ENCODE data around the gene HAPLN1. TPM values are rescaled to one million over a fixed set of nuclear protein-coding genes. Genes with fewer than 3 reads are reported as not detected.

The HAPLN1 gene
- total and polyA plus RNA-seq, 2 of the 4 experiments (the other 2 are of a cell fraction) = under 0.01 to 0.07 TPM

GRCh38 chr5:83665631-83666030 is 55.0 kb downstream of the HAPLN1 start:
- Histone ChIP-seq H3K79me1 (ENCODE audit: low read depth in 1 of 2, low read length in 2 of 2) (no peaks in the 10 kb centered on the region), H2AK5ac (ENCODE audit: low read depth, low read length) (no peak overlapping the region), H3K4me3 (ENCODE audit: insufficient read depth, low read depth, low read length) (no peak overlapping the region), H3K4me2 (ENCODE audit: low read depth, low read length) (no peak overlapping the region), H4K20me1 (ENCODE audit: insufficient read depth, low read length) (no peaks in the 10 kb centered on the region), H3K27me3 (ENCODE audit: control insufficient read depth, insufficient read depth, low read length) (peaks cover 2% of the 10 kb centered on the region), H3K56ac (ENCODE audit: extremely low read depth, insufficient read depth, low read length) (no peak overlapping the region), H2AK9ac (replicated peaks; ENCODE audit: low read depth, low read length, poor library complexity) (no peak overlapping the region), H3K27ac (ENCODE audit: insufficient read depth, low read length) (no peak overlapping the region), H3K9ac (ENCODE audit: low read depth, low read length) (no peak overlapping the region), H3K4ac (ENCODE audit: low read depth, low read length) (no peak overlapping the region), H4K5ac (ENCODE audit: low read depth, low read length) (no peak overlapping the region), H2AFZ (replicated peaks; ENCODE audit: low read length, poor library complexity) (no peak overlapping the region), H3K23ac (ENCODE audit: low read depth, low read length) (no peak overlapping the region), H3K9me3 (ENCODE audit: control insufficient read depth, insufficient read depth, low read length) (no peaks in the 10 kb centered on the region), H2BK120ac (ENCODE audit: low read depth, low read length) (no peak overlapping the region), H2BK20ac (ENCODE audit: low read depth, low read length) (no peak overlapping the region), H2BK5ac (ENCODE audit: low read depth, low read length, poor library complexity, severe bottlenecking) (no peak overlapping the region), H3K14ac (replicated peaks; ENCODE audit: low read depth, low read length) (no peak overlapping the region), H3K18ac (ENCODE audit: low read depth, low read length) (no peak overlapping the region), H3K36me3 (ENCODE audit: control insufficient read depth, insufficient read depth, low read length) (no peaks in the 10 kb centered on the region), H2BK15ac (ENCODE audit: low read depth, low read length) (no peak overlapping the region), H3K4me1 (ENCODE audit: control insufficient read depth, insufficient read depth, low read length) (no peaks in the 10 kb centered on the region), H4K8ac (ENCODE audit: low read depth in 2 of 2, low read length in 2 of 2) (no peak overlapping the region), H4K91ac (ENCODE audit: insufficient read depth, low read depth, low read length) (no peak overlapping the region), H3K9me1 (ENCODE audit: insufficient read depth, low read length) (no peaks in the 10 kb centered on the region)
- intact Hi-C loops (cut with micrococcal nuclease) (no loop called here), dilution Hi-C loops (cut with HindIII; ENCODE audit: low sequenced_read_pairs, unreplicated experiment) (no loop called here), in situ Hi-C loops (cut with MboI; ENCODE audit: low sequenced_read_pairs) (no loop called here)
- no TSS peak for BruUV-seq (replicated peaks)
- no peak for DNase-seq
- CTCF ChIA-PET = no interaction called here
- POLR2A ChIA-PET (ENCODE audit: unreplicated experiment) = no interaction called here
- no peak for TF ChIP-seq MAZ (IDR thresholded peaks at IDR 0.05; ENCODE audit: borderline replicate concordance, low read depth, low read length)
- no peak for TF ChIP-seq CTCF (conservative IDR thresholded peaks at IDR 0.05; ENCODE audit: low read depth, low read length)
- TF ChIP-seq RCOR1 (IDR thresholded peaks at IDR 0.05; ENCODE audit: insufficient replicate concordance, low read length) = no peak
- no peak for TF ChIP-seq FOS (IDR thresholded peaks at IDR 0.05; ENCODE audit: low read depth, low read length)
- TF ChIP-seq CHD1 (IDR thresholded peaks at IDR 0.05; ENCODE audit: low read depth, low read length) = no peak
- TF ChIP-seq BHLHE40 (IDR thresholded peaks at IDR 0.05; ENCODE audit: low read depth, low read length) = no peak
- no peak for TF ChIP-seq NFE2L2 (IDR thresholded peaks at IDR 0.05; ENCODE audit: low read depth, low read length)
- TF ChIP-seq SMC3 (IDR thresholded peaks at IDR 0.05; ENCODE audit: low read depth, low read length) = no peak
- TF ChIP-seq, protein P1, sequence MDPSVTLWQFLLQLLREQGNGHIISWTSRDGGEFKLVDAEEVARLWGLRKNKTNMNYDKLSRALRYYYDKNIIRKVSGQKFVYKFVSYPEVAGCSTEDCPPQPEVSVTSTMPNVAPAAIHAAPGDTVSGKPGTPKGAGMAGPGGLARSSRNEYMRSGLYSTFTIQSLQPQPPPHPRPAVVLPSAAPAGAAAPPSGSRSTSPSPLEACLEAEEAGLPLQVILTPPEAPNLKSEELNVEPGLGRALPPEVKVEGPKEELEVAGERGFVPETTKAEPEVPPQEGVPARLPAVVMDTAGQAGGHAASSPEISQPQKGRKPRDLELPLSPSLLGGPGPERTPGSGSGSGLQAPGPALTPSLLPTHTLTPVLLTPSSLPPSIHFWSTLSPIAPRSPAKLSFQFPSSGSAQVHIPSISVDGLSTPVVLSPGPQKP (IDR thresholded peaks at IDR 0.05; ENCODE audit: borderline replicate concordance, low read depth, low read length) = no peak
- no peak for TF ChIP-seq CEBPB (IDR thresholded peaks at IDR 0.05; ENCODE audit: low read depth, low read length)
- TF ChIP-seq MAFK (IDR thresholded peaks at IDR 0.05; ENCODE audit: low read depth, low read length) = no peak
- no peak for TF ChIP-seq MXI1 (IDR thresholded peaks at IDR 0.05; ENCODE audit: borderline replicate concordance, low read depth, low read length)
- TF ChIP-seq POLR2A (IDR thresholded peaks at IDR 0.05; ENCODE audit: low read depth, low read length) = no peak
- TF ChIP-seq RAD21 (IDR thresholded peaks at IDR 0.05; ENCODE audit: low read length) = no peak
- no peak for TF ChIP-seq USF2 (IDR thresholded peaks at IDR 0.05; ENCODE audit: low read depth, low read length)
- no peak for TF ChIP-seq RFX5 (IDR thresholded peaks at IDR 0.05; ENCODE audit: low read depth, low read length)
- ATAC-seq (ENCODE audit: low read depth) = no peak
